Inflammatory macrophage (primary cell): ENCODE results near the gene MSH6.

Experiments used
- DNase-seq, 2 donors: peaks; one replicate each; pipeline ENCODE4 v3.0.0-alpha.2; 2020 to 2022

The MSH6 gene

GRCh38 chr2:47783486-47784351 is 774 bp downstream of the MSH6 start:
- peak in 1 of 2 donors; percentile 42 for DNase-seq

- DNase-seq: no peak
These were observed 1.5 kb downstream of the MSH6 start for GRCh38 chr2:47784352-47784851.

- DNase-seq: peak; percentile 74 to 79
These were observed 3.0 kb downstream of the MSH6 start for GRCh38 chr2:47785986-47786385.

- DNase-seq: no peak
These were observed 13.2 kb downstream of the MSH6 start for GRCh38 chr2:47796090-47796697.

- peak; percentile 59 to 87 for DNase-seq
These were observed 15.7 kb downstream of the MSH6 start for GRCh38 chr2:47798631-47799030.

GRCh38 chr2:47799031-47799609 is 16.2 kb downstream of the MSH6 start:
- DNase-seq: peak in 1 of 2 donors; percentile 10

- no peak for DNase-seq
These were observed 18.2 kb downstream of the MSH6 start for GRCh38 chr2:47801118-47801517.

GRCh38 chr2:47803363-47803762 is 20.4 kb downstream of the MSH6 start:
- no peak for DNase-seq

- no peak for DNase-seq
These were observed 20.8 kb downstream of the MSH6 start for GRCh38 chr2:47803770-47804169.

GRCh38 chr2:47805850-47806249 is 22.9 kb downstream of the MSH6 start:
- DNase-seq: no peak

GRCh38 chr2:47808614-47809013 is 25.7 kb downstream of the MSH6 start:
- DNase-seq: no peak

- no peak for DNase-seq
These were observed 27.0 kb downstream of the MSH6 start for GRCh38 chr2:47809903-47810302.

- DNase-seq: no peak
These were observed 27.9 kb downstream of the MSH6 start for GRCh38 chr2:47810850-47811249.

GRCh38 chr2:47811668-47812067 is 28.7 kb downstream of the MSH6 start:
- DNase-seq: no peak

- DNase-seq: no peak
These were observed 32.8 kb downstream of the MSH6 start for GRCh38 chr2:47815764-47816163.

GRCh38 chr2:47818777-47819176 is 35.8 kb downstream of the MSH6 start:
- no peak for DNase-seq

- DNase-seq: no peak
These were observed 36.9 kb downstream of the MSH6 start for GRCh38 chr2:47819834-47820233.

- no peak for DNase-seq
These were observed 39.6 kb downstream of the MSH6 start for GRCh38 chr2:47822518-47822917.

- DNase-seq: no peak
These were observed 50.6 kb downstream of the MSH6 start for GRCh38 chr2:47833516-47833968.

GRCh38 chr2:47838249-47838648 is 55.3 kb downstream of the MSH6 start:
- DNase-seq: no peak

GRCh38 chr2:47838686-47839085 is 55.7 kb downstream of the MSH6 start:
- DNase-seq: no peak

- no peak for DNase-seq
These were observed 59.9 kb downstream of the MSH6 start for GRCh38 chr2:47842846-47843245.

GRCh38 chr2:47843407-47843806 is 60.5 kb downstream of the MSH6 start:
- peak in 1 of 2 donors; percentile 17 for DNase-seq

GRCh38 chr2:47844162-47844561 is 61.2 kb downstream of the MSH6 start:
- no peak for DNase-seq
